Heart right ventricle (tissue), 16 donors: ENCODE measurements around the gene ALG9. TPM values are rescaled to one million over a fixed set of nuclear protein-coding genes. Genes with fewer than 3 reads are reported as not detected.

Source experiments
- ATAC-seq, 8 donors: fragments of 200-7000 bp; cut with Tn5 transposase; one replicate each; pipeline ENCODE4 v1.9.1; 2020; ENCODE audit warnings: mild to moderate bottlenecking in 8 of 8, moderate library complexity in 8 of 8, moderate number of reproducible peaks in 1 of 8
- DNase-seq, 2 donors: peaks; one replicate each; pipeline ENCODE4 v3.0.0-alpha.2; 2020
- H3K27ac ChIP-seq, 10 donors: fragments of 200-600 bp; sonication (generic) in 2 of 10; one replicate each; pipeline versions ENCODE4 v1.5.0 to v1.8.0; 2020 to 2022; ENCODE audit warnings: mild to moderate bottlenecking in 3 of 10
- H3K27me3 ChIP-seq, 7 donors: fragments of 200-600 bp; one replicate each; pipeline ENCODE4 v1.8.0; 2021 to 2022; ENCODE audit warnings: mild to moderate bottlenecking in 2 of 7
- H3K36me3 ChIP-seq, 9 donors: fragments of 200-600 bp; sonication (generic) in 1 of 9; one replicate each; pipeline versions ENCODE4 v1.5.0 to v1.8.0; 2020 to 2022; ENCODE audit warnings: mild to moderate bottlenecking in 2 of 9
- H3K4me1 ChIP-seq, 9 donors: fragments of 200-600 bp; sonication (generic) in 1 of 9; one replicate each; pipeline versions ENCODE4 v1.5.0 to v1.8.0; 2020 to 2022; ENCODE audit warnings: mild to moderate bottlenecking in 4 of 9
- H3K4me3 ChIP-seq, 10 donors: fragments of 200-600 bp; sonication (generic) in 2 of 10; one replicate each; pipeline versions ENCODE4 v1.5.0 to v1.8.0; 2020 to 2022; ENCODE audit warnings: mild to moderate bottlenecking in 7 of 10, moderate library complexity in 2 of 10
- H3K9me3 ChIP-seq, 11 donors: fragments of 200-600 bp in 10 of 11; sonication (generic) in 2 of 11; one replicate each; pipeline versions ENCODE4 v1.5.0 to v1.8.0; 2013 to 2022; ENCODE audit warnings: mild to moderate bottlenecking in 2 of 11, control low read depth in 1 of 11, moderate library complexity in 1 of 11
- CTCF ChIP-seq, 9 donors: fragments of 200-600 bp; sonication (generic) in 2 of 9; IDR thresholded peaks; one replicate each; pipeline versions ENCODE4 v1.5.0 to v1.8.0; 2021 to 2022; ENCODE audit warnings: antibody characterized with exemption in 9 of 9, mild to moderate bottlenecking in 5 of 9, moderate library complexity in 1 of 9
- WGBS, 2 donors: extraction: QIAGEN DNeasy Blood & Tissue Kit; methylation state at CpG; one replicate each; pipeline ENCODE4 v1.1.7; 2013; ENCODE audit warnings: inconsistent platforms in 1 of 2; 5-methylcytosine and 5-hydroxymethylcytosine counted together
- intact Hi-C, 10 donors: fragments of 100-400 bp; cut with DNase I; formaldehyde crosslinking; loops; one replicate each; pipeline versions ENCODE4 v1.11.1 to v1.14.2; 2022
- polyA plus RNA-seq, 2 donors: library from polyadenylated mRNA; stranded (reverse); fragments of 200-250 nt; gene quantifications; one replicate each; pipeline ENCODE4 v1.2.3, GENCODE V29; 2013
- total RNA-seq, 10 donors: library from RNA; stranded (reverse); fragmentation: NEBNext Ultra II Directional in 3 of 10; extraction: Animal tissue kit (Norgen Biotek cat#: 25700) in 3 of 10; gene quantifications; one replicate each; pipeline versions ENCODE4 v1.2.1 to v1.2.4, GENCODE V29; 2021 to 2023
- donor health status: Arrhythmogenic right ventricular cardiomyopathy.
- donor health status: ischemic (EF 13 %, LVEDD 7.1; RV severe dilation, severe dysfunction).
- donor health status: healthy with polysubstance abuse.
- donor health status: DM: no; HTN: yes; CAD: no.
- donor health status: DM: no; HTN: no; CAD: no.
- donor health status: ischemic (EF 25% LVEDD 6.9; RV normal size, moderate dysfunction).
- donor health status: ischemic (EF 25% LVEDD 5.7; RV mildly dilated, moderate dysfunction).
- donor health status: healthy.
- donor health status: DM: yes; HTN: yes; CAD: no.
- donor health status: Ischemic cardiomyopathy.
- donor health status: ischemic (EF 35%, LVEDD 5.7; RV mildly dilated, moderate dysfunction).
- donor health status: nonischemic (EF 11% LVEDD 7.7; RV severe dilation, severe dysfunction).
- donor health status: DM: yes; HTN: yes; CAD: no.
- donor health status: PGD.
- donor health status: ischemic (EF 29% LVEDD 5.4; RV normal size, mild dysfunction).
- donor health status: nonischemic (EF 23%, LVEDD 6.1; RV moderate dilation, normal function).

ALG9 gene
- total and polyA plus RNA-seq, 12 donors = 12.8 to 26.5 (median 18.5) TPM

GRCh38 chr11:111870522-111870885 is 877 bp downstream of the ALG9 start:
- Histone ChIP-seq H3K36me3 (peaks cover 0 to 52% (median 30%) of the 10 kb centered on the region in 9 donors), H3K4me3 (peak overlapping the region; percentile 85 to 99 (median 92)), H3K27me3 (no peaks in the 10 kb centered on the region), H3K4me1 (peaks cover 0 to 26% (median 19%) of the 10 kb centered on the region in 9 donors), H3K27ac (peak overlapping the region in 8 of 10 donors; percentile 92 to 97 (median 94)), H3K9me3 (no peaks in the 10 kb centered on the region)
- intact Hi-C loops = loop anchor here in 5 of 10 donors (10.0 kb wide), 3 partner anchors 54 to 214 kb away; partner anchors contain the start of genes SDHD (in 2 of the 5) and TIMM8B (in 2 of the 5)
- no peak for ATAC-seq
- no peak for TF ChIP-seq CTCF (IDR thresholded peaks at IDR 0.05)
- no peak for DNase-seq

- Histone ChIP-seq H3K27ac (peak overlapping the region in 3 of 10 donors; percentile 94 to 95 (median 94)), H3K9me3 (no peaks in the 10 kb centered on the region), H3K27me3 (no peaks in the 10 kb centered on the region), H3K4me1 (peaks cover 0 to 26% (median 19%) of the 10 kb centered on the region in 9 donors), H3K4me3 (peak overlapping the region in 8 of 10 donors; percentile 85 to 98 (median 91)), H3K36me3 (peaks cover 0 to 52% (median 34%) of the 10 kb centered on the region in 9 donors)
- WGBS, 2 donors = 98 to 100% methylated on average over 1 of the region's 1 CpG
- no peak for DNase-seq
- intact Hi-C loops = loop anchor here in 5 of 10 donors (10.0 kb wide), 3 partner anchors 55 to 215 kb away; partner anchors contain the start of genes SDHD (in 2 of the 5) and TIMM8B (in 2 of the 5)
- TF ChIP-seq CTCF (IDR thresholded peaks at IDR 0.05) = no peak
- no peak for ATAC-seq
These were observed 1.3 kb downstream of the ALG9 start for GRCh38 chr11:111870113-111870512.

- 93 to 95% methylated on average over 3 of the region's 3 CpGs for WGBS, 2 donors
- no peak overlapping the region for H3K27ac ChIP-seq
- H3K36me3 ChIP-seq = peaks cover 0 to 100% (median 40%) of the 10 kb centered on the region in 9 donors
- DNase-seq (no peak), ATAC-seq (no peak)
- no peak for TF ChIP-seq CTCF (IDR thresholded peaks at IDR 0.05)
- H3K27me3 ChIP-seq = no peaks in the 10 kb centered on the region
- no peak overlapping the region for H3K4me3 ChIP-seq
- intact Hi-C loops = no loop called here
- H3K9me3 ChIP-seq = no peaks in the 10 kb centered on the region
- no peaks in the 10 kb centered on the region for H3K4me1 ChIP-seq
These were observed 11.1 kb downstream of the ALG9 start for GRCh38 chr11:111860257-111860656.

- Histone ChIP-seq H3K4me3 (no peak overlapping the region), H3K27ac (no peak overlapping the region), H3K9me3 (no peaks in the 10 kb centered on the region), H3K27me3 (no peaks in the 10 kb centered on the region), H3K4me1 (no peaks in the 10 kb centered on the region), H3K36me3 (peaks cover 0 to 100% (median 32%) of the 10 kb centered on the region in 9 donors)
- intact Hi-C loops = no loop called here
- no peak for TF ChIP-seq CTCF (IDR thresholded peaks at IDR 0.05)
- no peak for ATAC-seq
- DNase-seq = no peak
These were observed 15.9 kb downstream of the ALG9 start for GRCh38 chr11:111855506-111855905.
